HG03135 (cell line): ENCODE results near the gene DEK.
"Not testable (repeated sequence)": the region's sequence is repeated elsewhere in the genome, so short reads cannot be mapped to it uniquely, and the experiment has no call there.

Source experiments
- ATAC-seq: cut with Tn5 transposase; IDR thresholded peaks from one replicate; pipeline ENCODE4 v1.9.1; 2021; ENCODE audit warnings: mild to moderate bottlenecking, moderate library complexity; ENCODE audit not compliant: unreplicated experiment

DEK gene

DNA sequence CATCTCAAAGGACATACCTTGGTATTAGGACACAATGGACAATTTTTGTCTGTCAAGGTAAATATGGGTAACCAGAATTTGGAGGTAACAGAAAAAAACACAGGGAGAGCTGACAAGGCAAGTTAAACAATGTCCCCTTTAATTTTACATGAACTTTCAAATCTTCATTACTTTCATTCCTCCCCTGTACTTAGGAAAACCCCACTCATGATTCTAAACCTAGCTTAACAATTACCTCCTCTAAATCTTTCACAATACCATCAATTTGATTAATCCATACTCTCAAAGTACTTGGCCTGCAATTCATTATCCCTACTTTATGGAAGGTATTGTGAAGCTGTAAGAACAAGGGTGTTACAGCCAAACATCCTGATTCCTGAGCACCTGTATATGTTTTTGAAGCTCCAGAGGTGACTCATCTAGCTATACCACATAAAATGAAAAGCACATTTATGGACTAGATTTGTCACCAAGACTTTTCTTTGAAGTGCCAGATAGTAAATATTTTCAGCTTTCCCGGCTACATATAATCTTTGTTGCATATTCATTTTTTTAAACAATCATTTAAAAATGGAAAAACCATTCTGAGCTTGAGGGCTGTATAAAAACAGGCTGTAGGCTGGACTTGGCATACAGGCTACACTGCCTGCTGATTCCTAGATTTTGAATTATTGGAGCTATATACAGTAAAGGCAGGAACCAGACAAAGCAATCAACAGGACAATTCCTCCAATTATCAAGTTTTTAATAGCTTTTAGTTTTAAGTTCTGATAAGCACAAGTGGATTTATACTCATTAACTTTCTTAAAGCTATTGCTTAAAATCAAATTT, 22.9 kb downstream of the DEK start:
- no peak for ATAC-seq

DNA sequence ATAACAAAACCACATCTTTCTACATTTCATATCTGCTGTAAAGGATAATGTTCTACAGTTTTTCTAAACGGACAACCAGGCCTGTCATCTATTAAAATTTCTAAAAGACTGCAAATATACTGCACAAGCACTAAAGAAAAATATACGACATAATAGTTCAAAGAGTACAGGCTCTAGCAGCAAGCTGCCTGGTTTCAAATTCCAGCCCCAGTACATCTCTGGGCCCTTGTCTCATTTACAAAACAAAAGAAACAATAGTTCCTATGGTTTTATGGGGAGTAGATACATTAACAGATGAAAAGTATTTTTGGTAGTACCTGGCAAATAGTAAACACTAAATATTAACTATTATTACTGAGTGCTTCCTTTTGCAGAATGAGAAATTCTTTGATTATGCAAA, 24.1 kb downstream of the DEK start:
- no peak for ATAC-seq

DNA sequence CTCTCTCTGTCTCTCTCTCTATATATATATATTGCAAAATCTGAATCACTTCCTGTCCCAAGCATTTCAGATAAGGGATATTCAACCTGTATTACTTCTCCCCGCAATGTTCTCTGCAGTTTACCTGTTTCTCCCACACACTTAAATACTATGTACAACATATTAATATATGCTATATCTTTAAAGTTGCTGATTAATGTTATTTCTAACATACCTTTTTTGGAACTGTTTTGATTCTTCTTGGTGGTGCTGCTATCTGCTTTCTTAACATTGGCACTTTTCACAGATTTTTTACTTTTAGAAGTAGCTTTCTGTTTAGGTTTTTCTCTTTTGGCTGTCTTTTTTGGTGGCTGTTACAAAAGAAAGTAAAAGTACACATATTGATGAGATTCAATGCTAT, 27.2 kb downstream of the DEK start:
- no peak for ATAC-seq

DNA sequence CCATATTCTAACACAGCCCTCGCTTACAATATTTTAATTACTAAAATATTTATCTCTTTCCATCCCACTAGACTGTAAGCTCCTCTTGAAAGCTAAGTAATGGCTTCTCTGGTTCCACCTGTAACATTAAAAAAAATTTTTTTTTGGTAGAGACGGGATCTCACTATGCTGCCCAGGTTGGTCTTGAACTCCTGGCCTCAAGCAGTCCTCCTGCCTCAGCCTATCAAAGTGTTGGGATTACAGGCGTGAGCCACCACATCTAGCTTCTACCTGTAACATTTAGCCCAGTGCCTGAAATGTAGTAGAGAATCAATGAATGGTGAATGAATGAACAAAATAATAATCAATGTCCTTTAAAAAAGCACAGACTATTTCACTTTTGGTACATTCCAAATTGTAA, 28.8 kb downstream of the DEK start:
- ATAC-seq: no peak

DNA sequence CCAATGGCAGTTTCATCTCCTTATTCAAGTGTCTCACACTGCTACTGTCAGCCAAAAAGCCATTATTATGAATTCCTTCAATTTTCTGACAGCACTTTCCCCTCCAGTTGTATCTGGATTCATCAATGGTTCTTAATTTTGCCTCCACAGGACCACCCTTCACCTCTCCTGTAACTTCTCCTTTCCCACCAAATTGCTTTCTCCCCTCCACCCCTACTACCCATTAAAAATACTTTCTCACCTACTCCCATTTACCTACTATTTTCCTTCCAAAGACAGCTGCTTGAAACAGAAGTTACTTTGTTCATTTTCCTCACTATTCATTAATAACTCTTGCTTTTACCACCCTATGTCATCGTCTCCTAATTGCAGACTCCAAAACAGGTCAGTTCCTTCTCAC, 29.8 kb downstream of the DEK start:
- no peak for ATAC-seq

DNA sequence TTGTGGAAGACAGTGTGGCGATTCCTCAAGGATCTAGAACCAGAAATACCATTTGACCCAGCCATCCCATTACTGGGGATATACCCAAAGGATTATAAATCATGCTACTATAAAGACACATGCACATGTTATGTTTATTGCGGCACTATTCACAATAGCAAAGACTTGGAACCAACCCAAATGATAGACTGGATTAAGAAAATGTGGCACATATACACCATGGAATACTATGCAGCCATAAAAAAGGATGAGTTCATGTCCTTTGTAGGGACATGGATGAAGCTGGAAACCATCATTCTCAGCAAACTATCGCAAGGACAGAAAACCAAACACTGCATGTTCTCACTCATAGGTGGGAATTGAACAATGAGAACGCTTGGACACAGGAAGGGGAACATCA, 30.6 kb downstream of the DEK start:
- not testable (repeated sequence) for ATAC-seq

DNA sequence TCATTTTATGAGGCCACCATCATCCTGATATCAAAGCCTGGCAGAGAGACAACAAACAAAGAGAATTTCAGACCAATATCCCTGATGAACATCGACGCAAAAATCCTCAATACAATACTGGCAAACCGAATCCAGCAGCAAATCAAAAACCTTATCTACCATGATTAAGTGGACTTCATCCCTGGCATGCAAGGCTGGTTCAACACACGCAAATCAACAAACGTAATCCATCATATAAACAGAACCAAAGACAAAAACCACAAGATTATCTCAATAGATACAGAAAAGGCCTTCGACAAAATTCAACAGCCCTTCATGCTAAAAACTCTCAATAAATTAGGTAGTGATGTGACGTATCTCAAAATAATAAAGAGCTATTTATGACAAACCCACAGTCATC, 32.5 kb downstream of the DEK start:
- ATAC-seq: not testable (repeated sequence)

DNA sequence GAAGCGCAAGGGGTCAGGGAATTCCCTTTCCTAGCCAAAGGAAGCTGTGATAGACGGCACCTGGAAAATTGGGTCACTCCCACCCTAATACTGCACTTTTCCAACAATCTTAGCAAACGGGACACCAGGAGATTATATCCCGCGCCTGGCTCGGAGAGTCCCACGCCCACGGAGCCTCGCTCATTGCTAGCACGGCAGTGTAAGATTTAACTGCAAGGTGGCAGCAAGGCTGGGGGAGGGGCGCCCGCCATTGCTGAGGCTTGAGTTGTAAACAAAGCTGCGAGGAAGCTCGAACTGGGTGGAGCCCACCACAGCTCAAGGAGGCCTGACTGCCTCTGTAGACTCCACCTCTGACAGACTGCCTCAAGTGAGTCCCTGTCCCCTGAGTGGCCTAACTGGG, 35.7 kb downstream of the DEK start:
- not testable (repeated sequence) for ATAC-seq

DNA sequence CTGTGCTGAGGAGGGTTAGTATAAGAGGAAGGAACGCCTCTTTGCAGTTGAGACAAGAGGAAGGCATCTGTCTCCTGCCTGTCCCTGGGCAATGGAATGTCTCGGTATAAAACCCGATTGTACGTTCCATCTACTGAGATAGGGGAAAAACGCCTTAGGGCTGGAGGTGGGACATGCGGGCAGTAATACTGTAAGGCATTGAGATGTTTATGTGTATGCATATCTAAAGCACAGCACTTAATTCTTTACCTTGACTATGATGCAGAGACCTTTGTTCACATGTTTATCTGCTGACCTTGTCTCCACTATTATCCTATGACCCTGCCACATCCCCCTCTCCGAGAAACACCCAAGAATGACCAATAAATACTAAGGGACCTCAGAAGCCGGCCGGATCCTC, 37.2 kb downstream of the DEK start:
- ATAC-seq: not testable (repeated sequence)

DNA sequence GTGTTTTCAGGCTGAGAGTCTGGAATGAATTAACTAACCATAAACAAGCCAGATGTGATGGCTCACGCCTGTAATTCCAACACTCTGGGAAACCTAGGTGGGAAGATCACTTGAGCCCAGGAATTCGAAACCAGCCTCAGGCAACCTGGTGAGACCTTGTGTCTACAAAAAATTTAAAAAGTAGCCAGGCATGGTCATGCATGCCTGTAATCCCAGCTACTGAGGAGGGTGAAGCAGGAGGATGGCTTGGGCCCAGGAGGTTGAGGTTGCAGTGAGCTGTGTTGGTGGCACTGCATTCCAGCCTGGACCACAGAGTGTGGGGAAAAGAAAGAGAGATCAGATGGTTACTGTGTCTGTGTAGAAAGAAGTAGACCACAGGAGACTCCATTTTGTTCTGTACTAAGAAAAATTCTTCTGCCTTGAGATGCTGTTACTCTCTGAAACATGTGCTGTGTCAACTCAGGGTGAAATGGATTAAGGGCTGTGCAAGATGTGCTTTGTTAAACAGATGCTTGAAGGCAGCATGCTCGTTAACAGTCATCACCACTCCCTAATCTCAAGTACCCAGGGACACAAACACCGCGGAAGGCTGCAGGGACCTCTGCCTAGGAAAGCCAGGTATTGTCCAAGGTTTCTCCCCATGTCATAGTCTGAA, 37.8 kb downstream of the DEK start:
- ATAC-seq: not testable (repeated sequence)

DNA sequence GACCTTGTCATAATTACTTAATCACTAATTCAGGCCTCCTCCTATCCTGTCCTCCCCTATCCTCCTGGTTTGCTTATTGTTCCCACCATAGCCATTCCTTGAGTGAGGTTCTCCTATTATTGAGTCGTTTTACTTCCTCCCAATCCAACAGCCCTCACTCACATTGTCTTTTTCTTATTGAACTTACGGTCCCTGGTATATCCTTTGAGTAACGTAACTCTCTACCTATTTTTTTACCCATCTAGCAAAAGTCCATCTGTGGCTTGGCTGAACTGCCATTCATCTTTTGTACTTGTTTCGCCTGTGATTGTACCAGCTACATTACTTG, 43.1 kb downstream of the DEK start:
- no peak for ATAC-seq

DNA sequence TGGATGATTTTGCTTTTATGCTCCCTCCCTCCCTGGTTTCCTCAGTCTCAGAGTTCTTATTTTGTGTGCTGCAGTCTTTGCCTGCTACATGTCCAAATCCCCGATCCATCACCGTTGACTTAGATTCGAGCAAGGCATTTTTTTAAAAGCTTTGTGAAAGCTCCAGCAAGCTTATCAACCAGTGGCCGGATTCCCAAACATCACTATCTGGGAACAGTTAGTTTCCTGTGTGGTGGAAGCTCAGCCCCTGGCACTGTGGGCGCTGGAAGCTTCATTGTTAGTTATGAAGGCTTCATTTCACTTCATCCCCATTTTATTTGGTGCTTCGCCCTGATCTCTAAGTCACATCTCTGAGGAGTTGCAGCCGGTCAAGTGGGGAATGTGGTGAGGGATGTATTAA, 44.7 kb downstream of the DEK start:
- ATAC-seq: no peak

DNA sequence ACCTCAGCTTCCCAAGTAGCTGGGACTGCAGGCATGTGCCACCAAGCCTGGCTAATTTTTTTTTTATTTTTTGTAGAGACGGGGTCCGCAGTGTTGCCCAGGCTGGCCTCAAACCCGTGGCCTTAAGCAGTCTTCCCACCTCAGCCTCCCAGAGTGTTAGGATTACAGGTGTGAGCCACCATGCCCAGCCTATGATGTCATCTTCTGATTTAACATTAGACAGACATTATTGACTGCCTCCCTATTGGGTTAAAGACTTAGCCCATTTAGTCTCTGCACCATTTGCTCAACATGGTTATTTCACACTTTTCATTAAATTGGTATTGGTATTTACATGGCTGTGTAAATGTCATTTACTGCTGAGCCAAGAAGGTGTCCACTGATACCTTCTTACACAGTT, 46.1 kb downstream of the DEK start:
- no peak for ATAC-seq

DNA sequence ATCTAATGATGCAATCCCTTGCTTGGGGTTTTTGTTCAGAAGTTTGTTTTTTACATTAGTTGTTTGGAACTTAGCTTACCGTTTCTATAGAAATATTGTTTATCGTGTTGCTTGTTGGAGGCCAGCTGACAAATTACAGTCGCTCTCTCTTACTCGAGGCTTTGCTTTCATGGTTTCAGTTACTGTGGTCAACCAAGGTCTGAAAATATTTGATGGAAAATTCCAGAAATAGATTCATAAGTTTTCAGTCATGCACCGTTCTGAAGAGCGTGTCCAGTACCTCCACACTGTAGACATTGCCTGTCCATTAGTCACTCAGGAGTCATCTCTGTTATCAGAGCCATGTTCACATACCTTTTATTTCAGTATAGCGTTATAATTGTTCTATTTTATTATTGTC, 47.9 kb downstream of the DEK start:
- ATAC-seq: peak; percentile 33

DNA sequence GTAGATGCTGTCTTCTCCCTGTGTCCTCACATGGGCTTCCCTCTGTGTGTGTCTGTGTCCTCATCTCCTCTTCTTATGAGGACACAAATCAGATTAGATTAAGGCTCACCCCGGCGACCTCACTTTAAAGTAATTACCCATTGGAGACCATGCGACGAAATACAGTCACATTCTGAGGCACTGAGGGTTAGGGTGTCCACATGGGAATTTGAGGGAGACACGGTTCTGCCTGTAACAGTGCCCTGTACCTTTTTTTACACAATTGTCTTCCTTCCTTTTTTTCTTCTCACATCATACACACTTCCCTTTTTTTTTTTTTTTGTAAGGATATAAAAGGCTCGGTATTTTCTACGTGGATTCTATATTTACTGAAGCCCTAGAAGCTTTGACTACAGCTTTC, 48.9 kb downstream of the DEK start:
- ATAC-seq: no peak

DNA sequence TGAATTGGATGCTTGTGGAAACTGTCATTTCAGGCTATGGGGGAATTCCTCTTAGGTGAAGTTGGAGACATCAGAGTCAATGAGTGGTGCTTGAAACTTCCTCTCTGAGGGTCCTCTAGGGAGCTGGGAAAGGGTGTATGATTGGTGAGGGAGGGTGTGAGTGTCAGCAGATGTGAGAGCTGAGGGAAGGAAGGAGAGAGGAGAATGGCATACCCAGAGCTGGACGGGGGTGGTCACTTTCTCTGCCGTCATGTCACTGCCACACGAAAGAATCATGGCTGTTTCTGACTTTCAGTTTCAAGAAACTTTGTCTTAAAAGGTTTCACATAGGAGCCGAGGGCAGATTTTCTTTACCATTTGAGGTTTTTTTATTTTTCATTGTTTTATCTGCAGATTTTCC, 50.3 kb downstream of the DEK start:
- peak; percentile 33 for ATAC-seq

DNA sequence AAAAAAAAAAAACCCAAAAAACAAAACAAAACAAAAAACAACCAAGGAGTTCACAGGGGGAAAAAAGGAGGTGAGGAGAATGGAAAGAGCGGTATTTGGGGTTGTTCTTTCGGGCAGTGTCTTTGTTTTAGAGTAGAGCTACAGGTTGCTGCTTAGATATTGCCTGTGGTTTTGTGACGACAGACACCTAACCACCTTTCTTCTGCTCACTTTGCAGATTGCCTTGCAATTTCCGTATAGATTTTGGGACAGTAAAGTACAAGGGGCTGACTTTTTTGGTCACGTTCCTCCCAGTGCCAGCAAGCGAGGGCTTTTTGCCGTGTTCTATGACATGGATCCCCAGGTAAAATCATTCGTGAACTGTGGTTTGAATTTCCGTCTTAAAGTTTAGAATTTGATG, 50.9 kb downstream of the DEK start:
- no peak for ATAC-seq

DNA sequence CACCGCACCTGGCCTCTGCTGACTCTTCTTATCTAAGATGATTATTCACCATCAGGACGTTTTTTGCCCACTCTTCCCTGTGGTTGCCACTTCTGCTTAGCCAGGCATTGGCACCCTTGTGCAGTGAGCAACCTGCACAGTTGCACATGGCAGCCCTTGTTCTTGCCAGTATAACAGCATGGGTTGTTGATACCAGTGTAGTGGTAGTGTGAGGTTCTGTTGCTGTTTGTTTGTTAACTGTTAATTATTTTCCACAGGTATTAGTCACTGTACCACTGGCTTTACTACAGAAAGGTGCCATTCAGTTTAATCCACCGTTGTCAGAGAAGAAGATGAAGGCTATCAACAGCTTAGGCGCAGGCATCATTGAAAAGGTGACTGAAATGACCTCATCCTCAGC, 52.1 kb downstream of the DEK start:
- no peak for ATAC-seq

DNA sequence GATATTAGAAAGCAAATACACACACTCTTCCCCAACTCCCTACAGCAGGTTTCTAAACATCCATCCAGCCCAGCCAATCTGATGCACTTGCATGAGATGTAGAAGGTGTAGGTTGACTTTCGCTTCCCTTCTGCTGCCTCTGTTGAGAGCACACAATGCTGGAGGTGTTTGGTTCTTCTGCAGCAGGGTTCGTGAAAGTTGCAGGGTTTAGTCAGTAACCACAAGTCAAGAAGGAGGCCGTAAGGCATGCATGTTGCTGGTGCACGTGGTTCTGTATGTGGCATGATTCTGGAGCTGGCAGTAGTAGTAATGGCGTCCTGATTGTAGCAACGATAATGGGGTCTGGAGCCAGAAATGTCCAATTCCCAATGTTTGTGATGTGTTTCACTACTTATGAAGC, 53.0 kb downstream of the DEK start:
- peak; percentile 82 for ATAC-seq

DNA sequence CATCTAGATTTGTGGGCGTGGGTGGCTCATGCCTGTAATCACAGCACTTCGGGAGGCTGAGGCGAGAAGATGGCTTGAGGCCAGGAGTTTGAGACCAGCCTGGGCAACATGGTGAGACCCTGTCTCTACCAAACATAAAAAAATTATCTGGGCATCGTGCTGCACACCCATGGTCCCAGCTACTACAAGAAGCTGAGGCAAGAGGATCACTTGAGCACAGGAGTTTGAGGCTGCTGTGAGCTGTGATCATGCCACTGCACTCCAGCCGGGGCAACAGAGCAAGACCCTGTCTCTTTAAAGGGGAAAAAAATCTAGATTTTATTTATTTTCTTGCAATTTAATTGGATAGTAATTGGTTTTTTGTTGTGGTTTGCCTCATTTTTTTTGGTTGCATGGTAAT, 53.6 kb downstream of the DEK start:
- ATAC-seq: no peak

DNA sequence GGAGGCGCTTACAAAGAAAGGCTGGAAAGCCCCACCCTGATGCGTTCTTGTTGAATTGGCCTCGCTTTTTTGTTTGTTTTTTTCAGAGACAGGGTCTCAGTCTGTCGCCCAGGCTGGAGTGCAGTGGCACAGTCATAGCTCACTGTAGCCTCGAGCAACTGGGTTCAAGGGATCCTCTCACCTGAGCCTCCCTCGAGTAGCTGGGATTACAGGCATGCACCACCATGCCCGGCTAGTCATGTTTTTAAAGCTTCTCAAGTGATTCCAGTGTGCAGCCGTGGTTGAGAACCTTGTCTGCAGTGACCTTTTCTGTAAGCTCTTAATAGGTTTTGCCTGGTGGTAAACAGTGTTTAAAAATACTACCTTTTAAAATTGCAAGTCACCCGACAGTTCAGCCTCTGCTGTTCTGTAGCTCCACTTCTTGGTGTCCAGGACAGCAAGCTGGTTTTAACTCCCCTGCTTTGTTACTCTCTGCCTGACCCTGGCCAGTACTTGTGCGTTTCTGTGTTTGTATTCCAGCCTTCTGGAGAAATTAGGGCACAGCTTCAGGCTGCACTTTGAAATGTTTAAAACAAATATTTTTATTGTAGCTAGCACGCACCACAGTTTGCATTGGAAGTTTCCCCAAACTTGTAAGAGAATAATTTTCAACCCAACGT, 54.7 kb downstream of the DEK start:
- ATAC-seq: no peak

DNA sequence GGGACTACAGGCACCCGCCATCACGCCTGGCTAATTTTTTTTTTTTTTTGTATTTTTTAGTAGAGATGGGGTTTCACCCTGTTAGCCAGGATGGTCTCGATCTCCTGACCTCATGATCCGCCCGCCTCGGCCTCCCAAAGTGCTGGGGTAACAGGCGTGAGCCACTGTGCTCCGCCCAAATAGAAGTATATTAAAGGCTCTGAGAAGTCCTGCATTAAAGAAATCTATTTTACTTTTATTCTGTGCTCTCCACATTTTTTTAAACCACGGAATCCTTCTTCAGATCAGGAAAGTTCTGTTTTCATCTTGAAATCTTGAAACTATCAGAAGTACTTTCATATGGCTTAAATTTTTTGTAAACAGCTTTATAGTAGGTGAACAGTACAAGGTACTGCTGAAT, 55.6 kb downstream of the DEK start:
- ATAC-seq: not testable (repeated sequence)
